ENCODE data around the gene RGS19. TPM values are rescaled to one million over a fixed set of nuclear protein-coding genes. Genes with fewer than 3 reads are reported as not detected.

RGS19 gene
- total RNA-seq, 1 experiment from 2014 or later, result 32.0 TPM

GRCh38 chr20:64096535-64096934 is 17.2 kb upstream of the RGS19 start:
- in situ Hi-C loops (cut with HindIII; ENCODE audit: low pct_unique_long_range_greater_than_20kb, low sequenced_read_pairs) (no loop called here), intact Hi-C loops (cut with micrococcal nuclease; ENCODE audit: unreplicated experiment) (no loop called here)
- TF ChIP-seq REST (IDR thresholded peaks at IDR 0.05; ENCODE audit: insufficient read depth in 1 of 2, low read depth in 2 of 2, low read length in 1 of 2) (no peak), SIN3A (IDR thresholded peaks at IDR 0.05; ENCODE audit: borderline replicate concordance, insufficient read depth, low read depth, low read length) (no peak), CTCF (IDR thresholded peaks at IDR 0.05) (no peak), TCF7L2 (IDR thresholded peaks at IDR 0.05; ENCODE audit: low read depth, low read length) (no peak), POLR2AphosphoS5 (IDR thresholded peaks at IDR 0.05; ENCODE audit: low read depth, low read length) (no peak)
- Histone ChIP-seq H3K4me3 (ENCODE audit: low read depth in 2 of 2, low read length in 2 of 2) (no peak overlapping the region), H3K27ac (ENCODE audit: low read length) (no peak overlapping the region), H3K36me3 (ENCODE audit: control insufficient read depth, insufficient read depth, low read length) (no peaks in the 10 kb centered on the region), H3K27me3 (ENCODE audit: control insufficient read depth, insufficient read depth, low read length) (no peaks in the 10 kb centered on the region), H3K9me3 (ENCODE audit: control insufficient read depth, insufficient read depth, low read depth, low read length) (no peaks in the 10 kb centered on the region), H3K4me1 (ENCODE audit: control insufficient read depth, insufficient read depth, low read length) (no peaks in the 10 kb centered on the region)
- CTCF ChIA-PET, result no interaction called here
- no TSS peak for BruUV-seq (replicated peaks)
- POLR2A ChIA-PET, result no interaction called here
- no peak for DNase-seq (ENCODE audit: low read depth, low spot score)
- ATAC-seq, result no peak

GRCh38 chr20:64095927-64096326 is 16.6 kb upstream of the RGS19 start:
- H3K27me3 ChIP-seq (ENCODE audit: control insufficient read depth, insufficient read depth, low read length), result no peaks in the 10 kb centered on the region
- CTCF ChIA-PET, result no interaction called here
- in situ Hi-C loops (cut with HindIII; ENCODE audit: low pct_unique_long_range_greater_than_20kb, low sequenced_read_pairs), result no loop called here
- H3K27ac ChIP-seq (ENCODE audit: low read length), result no peak overlapping the region
- intact Hi-C loops (cut with micrococcal nuclease; ENCODE audit: unreplicated experiment), result no loop called here
- ATAC-seq, result no peak
- H3K4me1 ChIP-seq (ENCODE audit: control insufficient read depth, insufficient read depth, low read length), result no peaks in the 10 kb centered on the region
- no TSS peak for BruUV-seq (replicated peaks)
- POLR2A ChIA-PET, result no interaction called here
- no peak overlapping the region for H3K4me3 ChIP-seq (ENCODE audit: low read depth in 2 of 2, low read length in 2 of 2)
- no peak for DNase-seq (ENCODE audit: low read depth, low spot score)
- no peaks in the 10 kb centered on the region for H3K36me3 ChIP-seq (ENCODE audit: control insufficient read depth, insufficient read depth, low read length)
- H3K9me3 ChIP-seq (ENCODE audit: control insufficient read depth, insufficient read depth, low read depth, low read length), result no peaks in the 10 kb centered on the region
- TF ChIP-seq SIN3A (IDR thresholded peaks at IDR 0.05; ENCODE audit: borderline replicate concordance, insufficient read depth, low read depth, low read length), result no peak
- TF ChIP-seq POLR2AphosphoS5 (IDR thresholded peaks at IDR 0.05; ENCODE audit: low read depth, low read length), result no peak
- no peak for TF ChIP-seq CTCF (IDR thresholded peaks at IDR 0.05)
- TF ChIP-seq TCF7L2 (IDR thresholded peaks at IDR 0.05; ENCODE audit: low read depth, low read length), result no peak
- TF ChIP-seq REST (IDR thresholded peaks at IDR 0.05; ENCODE audit: insufficient read depth in 1 of 2, low read depth in 2 of 2, low read length in 1 of 2), result no peak

Measured in Panc1 (cell line).